GM19351 (cell line): Measurements from ENCODE around the gene USP14.

ENCODE experiments used
- ATAC-seq: cut with Tn5 transposase; IDR thresholded peaks from one replicate; pipeline ENCODE4 v1.9.1; 2021; ENCODE audit warnings: mild to moderate bottlenecking, moderate library complexity; ENCODE audit not compliant: unreplicated experiment

Gene USP14

GRCh38 chr18:225745-226144 is 67.4 kb downstream of the USP14 start:
- no peak for ATAC-seq

GRCh38 chr18:227374-227773 is 69.0 kb downstream of the USP14 start:
- no peak for ATAC-seq

GRCh38 chr18:227902-228301 is 69.5 kb downstream of the USP14 start:
- no peak for ATAC-seq

- ATAC-seq = no peak
Measured at GRCh38 chr18:228586-228985, 70.2 kb downstream of the USP14 start.

GRCh38 chr18:231563-231962 is 73.2 kb downstream of the USP14 start:
- no peak for ATAC-seq

GRCh38 chr18:240175-240574 is 81.8 kb downstream of the USP14 start:
- ATAC-seq = no peak

GRCh38 chr18:245282-245847 is 87.0 kb downstream of the USP14 start:
- ATAC-seq = no peak

GRCh38 chr18:248053-248452 is 89.7 kb downstream of the USP14 start:
- ATAC-seq = no peak

GRCh38 chr18:250685-251084 is 92.3 kb downstream of the USP14 start:
- ATAC-seq = no peak

- no peak for ATAC-seq
Measured at GRCh38 chr18:251572-251971, 93.2 kb downstream of the USP14 start.

- ATAC-seq = no peak
Measured at GRCh38 chr18:253121-253520, 94.8 kb downstream of the USP14 start.

GRCh38 chr18:255171-255570 is 96.8 kb downstream of the USP14 start:
- no peak for ATAC-seq

GRCh38 chr18:260547-260946 is 102.2 kb downstream of the USP14 start:
- no peak for ATAC-seq

GRCh38 chr18:261398-262073 is 103.2 kb downstream of the USP14 start:
- no peak for ATAC-seq
